Measurements from ENCODE around the gene KLHL29.
A peak's percentile ranks its signal among the peaks of the same experiment; 100 is the strongest.

The KLHL29 gene

GRCh38 chr2:23400703-23401102, 15.7 kb downstream of the KLHL29 start:
- TF ChIP-seq POLR2AphosphoS5 (IDR thresholded peaks at IDR 0.05; ENCODE audit: low read depth): no peak
- no peak for TF ChIP-seq CTCF (IDR thresholded peaks at IDR 0.05; ENCODE audit: insufficient read depth, low read length)
- TF ChIP-seq GABPA (IDR thresholded peaks at IDR 0.05; ENCODE audit: low read depth): no peak
- TF ChIP-seq REST (IDR thresholded peaks at IDR 0.05; ENCODE audit: insufficient replicate concordance, low read depth): no peak
- no peak for TF ChIP-seq SPI1 (IDR thresholded peaks at IDR 0.05; ENCODE audit: borderline replicate concordance, low read depth)
- H3K27me3 ChIP-seq (ENCODE audit: insufficient read depth, poor library complexity, severe bottlenecking): no peaks in the 10 kb centered on the region
- no peak overlapping the region for H3K27ac ChIP-seq (replicated peaks)
- no peak for DNase-seq (ENCODE audit: low read depth in 1 of 2, low spot score in 1 of 2)
- H3K4me3 ChIP-seq (replicated peaks; ENCODE audit: insufficient read depth, low read length): no peak overlapping the region

GRCh38 chr2:23401427-23402204, 16.6 kb downstream of the KLHL29 start:
- no peak for TF ChIP-seq SPI1 (IDR thresholded peaks at IDR 0.05; ENCODE audit: borderline replicate concordance, low read depth)
- Histone ChIP-seq H3K27me3 (ENCODE audit: insufficient read depth, poor library complexity, severe bottlenecking) (no peaks in the 10 kb centered on the region), H3K27ac (replicated peaks) (no peak overlapping the region), H3K4me3 (replicated peaks; ENCODE audit: insufficient read depth, low read length) (no peak overlapping the region)
- DNase-seq (ENCODE audit: low read depth in 1 of 2, low spot score in 1 of 2): no peak

- no peak for DNase-seq (ENCODE audit: low read depth in 1 of 2, low spot score in 1 of 2)
- H3K27me3 ChIP-seq (ENCODE audit: insufficient read depth, poor library complexity, severe bottlenecking): no peaks in the 10 kb centered on the region
- TF ChIP-seq GABPA (IDR thresholded peaks at IDR 0.05; ENCODE audit: low read depth) (no peak), SPI1 (IDR thresholded peaks at IDR 0.05; ENCODE audit: borderline replicate concordance, low read depth) (no peak)
Observed at GRCh38 chr2:23402205-23402740, 17.3 kb downstream of the KLHL29 start.

GRCh38 chr2:23404426-23404825, 19.4 kb downstream of the KLHL29 start:
- DNase-seq (ENCODE audit: low read depth in 1 of 2, low spot score in 1 of 2): peak; percentile 29 to 68
- Histone ChIP-seq H3K27me3 (ENCODE audit: insufficient read depth, poor library complexity, severe bottlenecking) (no peaks in the 10 kb centered on the region), H3K4me3 (replicated peaks; ENCODE audit: insufficient read depth, low read length) (no peak overlapping the region), H3K27ac (replicated peaks) (0 out of 2 replicates have a peak overlapping the region, but pooled peaks have one; percentile 13)
- TF ChIP-seq GABPA (IDR thresholded peaks at IDR 0.05; ENCODE audit: low read depth) (peak; percentile 52; the same call in 1 of the 2 replicates), REST (IDR thresholded peaks at IDR 0.05; ENCODE audit: insufficient replicate concordance, low read depth) (no peak), SPI1 (IDR thresholded peaks at IDR 0.05; ENCODE audit: borderline replicate concordance, low read depth) (peak; percentile 53; the same call in 1 of the 2 replicates)

More at GRCh38 chr2:23402205-23402740, 17.3 kb downstream of the KLHL29 start:
- Histone ChIP-seq H3K4me3 (replicated peaks; ENCODE audit: insufficient read depth, low read length) (no peak overlapping the region), H3K27ac (replicated peaks) (no peak overlapping the region)

GRCh38 chr2:23409248-23409647, 24.3 kb downstream of the KLHL29 start:
- DNase-seq (ENCODE audit: low read depth in 1 of 2, low spot score in 1 of 2): no peak
- H3K27me3 ChIP-seq (ENCODE audit: insufficient read depth, poor library complexity, severe bottlenecking): no peaks in the 10 kb centered on the region
- H3K4me3 ChIP-seq (replicated peaks; ENCODE audit: insufficient read depth, low read length): no peak overlapping the region
- no peak overlapping the region for H3K27ac ChIP-seq (replicated peaks)
- TF ChIP-seq POLR2AphosphoS5 (IDR thresholded peaks at IDR 0.05; ENCODE audit: low read depth) (no peak), GABPA (IDR thresholded peaks at IDR 0.05; ENCODE audit: low read depth) (no peak), SPI1 (IDR thresholded peaks at IDR 0.05; ENCODE audit: borderline replicate concordance, low read depth) (no peak), REST (IDR thresholded peaks at IDR 0.05; ENCODE audit: insufficient replicate concordance, low read depth) (no peak), CTCF (IDR thresholded peaks at IDR 0.05; ENCODE audit: insufficient read depth, low read length) (no peak)

Measured in HL-60 (cell line).